Measurements from ENCODE around the gene RABL3.
A peak's percentile ranks its signal among the peaks of the same experiment; 100 is the strongest.
"Not testable (repeated sequence)": the region's sequence is repeated elsewhere in the genome, so short reads cannot be mapped to it uniquely, and the experiment has no call there.

The RABL3 gene, protein sequence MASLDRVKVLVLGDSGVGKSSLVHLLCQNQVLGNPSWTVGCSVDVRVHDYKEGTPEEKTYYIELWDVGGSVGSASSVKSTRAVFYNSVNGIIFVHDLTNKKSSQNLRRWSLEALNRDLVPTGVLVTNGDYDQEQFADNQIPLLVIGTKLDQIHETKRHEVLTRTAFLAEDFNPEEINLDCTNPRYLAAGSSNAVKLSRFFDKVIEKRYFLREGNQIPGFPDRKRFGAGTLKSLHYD

DNA sequence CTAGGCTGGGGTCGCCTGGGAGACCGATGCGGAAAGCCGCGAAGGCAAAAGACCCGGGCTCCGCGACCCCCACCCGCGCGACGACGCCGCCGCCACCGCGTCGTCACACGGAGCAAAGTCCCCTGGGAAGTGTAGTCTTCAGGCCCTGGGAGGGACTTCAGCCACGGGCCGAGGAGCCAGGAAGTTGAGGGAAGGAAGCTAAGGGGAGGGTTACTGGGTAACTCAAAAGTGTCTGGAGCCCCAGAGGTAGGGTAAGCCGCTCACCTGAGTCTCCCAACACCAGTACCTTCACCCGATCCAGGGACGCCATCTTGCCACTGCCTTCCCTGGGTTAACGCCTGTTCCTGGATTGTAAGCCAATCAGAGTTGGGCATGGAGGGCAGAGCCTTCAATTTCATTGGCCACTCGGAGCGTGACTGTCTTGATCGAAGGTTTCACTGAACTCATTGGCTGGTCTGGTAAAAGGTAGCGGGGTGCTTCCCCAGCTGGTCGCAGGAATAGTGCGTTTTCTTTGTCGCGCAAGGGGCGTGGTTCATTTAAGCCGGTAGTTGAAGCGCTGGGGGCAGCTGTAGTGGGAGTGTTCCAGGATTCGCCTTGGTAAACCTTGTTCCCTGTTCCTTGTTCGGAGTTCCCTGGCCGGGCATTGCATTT, at the start of gene RABL3, which contains the start of gene GTF2E1:
Gene RABL3, minus strand, starts transcription at position 319 of the 651 bp plus-strand sequence. Its CDS starts 9 bp downstream, at position 310.
Gene GTF2E1, plus strand, starts transcription at position 547 of the 651 bp plus-strand sequence. CDS start 7,809 bp downstream, outside the sequence.
- DNase-seq: peak; percentile 98

DNA sequence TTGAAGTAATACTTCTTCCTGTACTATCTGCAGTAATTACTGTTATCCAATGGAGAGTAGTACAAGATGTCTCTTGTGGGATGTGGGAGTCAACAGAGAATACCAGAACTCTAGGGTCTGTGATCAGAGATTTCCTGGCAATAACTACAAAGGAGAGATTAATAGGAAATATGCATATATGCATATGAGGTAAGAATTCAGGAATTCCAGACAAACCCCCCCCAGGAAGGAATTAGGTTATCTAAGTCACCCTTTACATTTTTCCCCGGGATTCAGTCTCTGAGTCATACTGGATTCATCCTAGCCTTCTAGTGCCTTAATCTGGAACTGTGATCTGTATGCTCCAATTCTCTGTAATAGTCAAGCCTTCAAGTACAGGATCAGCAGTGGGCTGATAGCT, 49.6 kb upstream of the RABL3 start:
- no peak for DNase-seq

DNA sequence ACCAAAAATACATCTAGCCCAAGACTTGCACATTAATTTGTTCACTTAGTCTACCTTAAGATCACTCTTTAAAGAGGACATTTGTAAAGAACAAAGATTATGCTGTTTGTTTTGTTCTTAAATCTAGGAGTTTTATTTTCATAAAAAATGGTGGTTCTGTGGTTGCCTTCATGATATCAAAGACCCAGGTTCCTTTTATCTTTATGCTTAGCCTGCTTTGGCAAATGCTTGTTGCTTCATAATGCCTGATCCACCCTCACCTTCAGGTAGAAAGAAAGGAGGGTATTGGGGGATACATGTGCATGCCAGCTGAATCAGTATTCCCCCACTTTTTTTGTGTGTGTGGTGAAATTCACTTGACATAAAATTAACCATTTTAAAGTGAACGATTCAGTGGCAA, 48.7 kb upstream of the RABL3 start:
- DNase-seq: no peak

GRCh38 chr3:120785832-120786231, 43.5 kb upstream of the RABL3 start:
- not testable (repeated sequence) for DNase-seq

GRCh38 chr3:120780977-120781376, 38.7 kb upstream of the RABL3 start:
- no peak for DNase-seq

- no peak for DNase-seq
Observed at GRCh38 chr3:120778776-120779175, 36.5 kb upstream of the RABL3 start.

- DNase-seq: no peak
Observed at GRCh38 chr3:120775411-120775810, 33.1 kb upstream of the RABL3 start.

DNA sequence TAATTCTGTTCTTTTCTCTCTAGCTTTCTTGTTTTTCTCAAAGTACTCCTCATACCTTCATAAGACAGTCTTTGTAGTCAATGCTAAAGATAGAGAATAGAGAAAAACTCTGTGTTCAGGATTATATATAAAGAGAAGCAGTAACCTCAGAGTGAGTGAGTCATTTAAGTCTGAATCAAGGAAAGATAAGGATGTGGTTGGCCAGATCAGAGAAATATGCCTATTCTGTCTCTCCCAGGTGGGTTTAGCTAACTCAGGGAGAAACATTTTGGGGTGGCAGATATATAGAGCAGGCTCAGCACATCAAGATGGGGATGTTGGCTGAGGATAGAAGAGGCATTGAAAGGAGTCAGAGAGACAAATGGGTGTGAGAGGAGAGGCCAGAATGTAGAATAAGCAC, 31.6 kb upstream of the RABL3 start:
- DNase-seq: no peak

DNA sequence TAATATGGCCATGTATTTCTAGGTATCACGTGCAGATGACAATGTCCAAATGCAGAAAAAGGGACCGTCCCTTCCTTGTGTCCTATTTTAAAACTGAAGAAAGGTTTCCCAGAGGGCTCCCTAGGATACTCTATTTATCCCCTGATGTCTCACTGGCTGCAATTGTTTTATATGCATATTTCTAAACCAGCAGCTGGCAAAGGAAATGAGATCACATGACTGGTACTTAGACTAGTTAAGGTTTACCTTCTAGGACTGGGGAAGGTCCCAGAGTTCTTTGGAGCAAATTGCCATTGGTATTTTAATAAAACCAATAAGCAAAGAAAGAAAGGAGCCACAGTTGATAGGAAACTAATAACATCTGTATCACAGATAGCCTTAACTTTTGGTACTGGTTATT, 29.8 kb upstream of the RABL3 start:
- DNase-seq: no peak

GRCh38 chr3:120770891-120771290, 28.6 kb upstream of the RABL3 start:
- no peak for DNase-seq

DNA sequence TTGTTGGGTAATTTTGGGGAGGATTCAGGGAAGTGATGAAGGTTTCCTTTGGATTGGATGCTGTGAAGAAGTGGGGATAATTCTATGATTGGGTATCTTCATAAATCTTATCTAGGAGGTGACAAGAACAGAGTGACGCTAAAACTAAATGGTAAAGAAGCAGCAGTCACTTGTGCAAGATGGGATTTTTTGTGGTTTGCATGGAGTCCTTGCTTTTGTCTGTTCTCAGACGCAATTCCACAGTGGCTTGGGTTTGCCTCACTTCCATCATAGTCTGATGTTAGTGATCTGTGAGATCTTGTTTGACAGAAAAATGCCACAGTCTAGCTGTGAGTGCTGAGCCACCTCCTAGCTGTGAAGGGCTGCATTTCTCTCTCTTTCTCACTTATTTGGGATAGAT, 27.1 kb upstream of the RABL3 start:
- no peak for DNase-seq

DNA sequence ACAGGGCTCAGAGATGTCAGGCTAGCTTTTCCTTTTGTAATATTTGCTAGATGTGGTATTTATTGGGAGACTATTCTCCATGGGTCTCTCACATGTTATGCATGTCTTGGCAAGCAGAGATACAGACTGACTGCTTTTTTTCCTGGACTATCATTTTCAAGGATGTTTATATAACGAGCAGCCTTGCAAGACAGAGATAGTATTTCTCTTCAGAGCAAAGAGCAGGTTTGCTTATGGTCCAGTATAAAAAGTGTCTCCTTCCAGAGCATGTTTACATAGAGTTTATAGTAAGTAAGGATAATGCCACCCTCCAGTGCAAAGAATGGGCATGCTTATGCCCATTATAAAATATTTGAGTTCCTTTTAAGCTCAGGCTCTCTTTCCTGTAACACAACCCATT, 24.8 kb upstream of the RABL3 start:
- no peak for DNase-seq

DNA sequence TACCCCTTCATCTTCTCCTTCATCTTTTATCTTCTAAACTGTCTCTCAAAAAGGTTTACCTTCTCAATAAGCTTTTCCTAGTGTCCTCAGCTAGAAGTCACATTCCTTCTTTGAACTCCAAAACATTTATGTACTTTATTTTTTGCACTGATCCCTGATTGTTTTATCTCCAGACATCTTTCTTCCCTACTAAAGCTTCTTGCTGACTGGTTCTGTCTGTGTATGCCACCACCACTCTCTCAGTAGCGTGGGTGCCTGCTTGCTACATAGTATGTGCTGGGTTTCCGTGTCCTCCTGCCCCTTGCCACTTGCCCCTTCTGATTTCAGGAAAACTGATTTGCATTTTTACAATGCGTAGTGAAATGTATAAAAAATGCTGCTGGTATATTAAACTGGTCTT, 24.3 kb upstream of the RABL3 start:
- no peak for DNase-seq

DNA sequence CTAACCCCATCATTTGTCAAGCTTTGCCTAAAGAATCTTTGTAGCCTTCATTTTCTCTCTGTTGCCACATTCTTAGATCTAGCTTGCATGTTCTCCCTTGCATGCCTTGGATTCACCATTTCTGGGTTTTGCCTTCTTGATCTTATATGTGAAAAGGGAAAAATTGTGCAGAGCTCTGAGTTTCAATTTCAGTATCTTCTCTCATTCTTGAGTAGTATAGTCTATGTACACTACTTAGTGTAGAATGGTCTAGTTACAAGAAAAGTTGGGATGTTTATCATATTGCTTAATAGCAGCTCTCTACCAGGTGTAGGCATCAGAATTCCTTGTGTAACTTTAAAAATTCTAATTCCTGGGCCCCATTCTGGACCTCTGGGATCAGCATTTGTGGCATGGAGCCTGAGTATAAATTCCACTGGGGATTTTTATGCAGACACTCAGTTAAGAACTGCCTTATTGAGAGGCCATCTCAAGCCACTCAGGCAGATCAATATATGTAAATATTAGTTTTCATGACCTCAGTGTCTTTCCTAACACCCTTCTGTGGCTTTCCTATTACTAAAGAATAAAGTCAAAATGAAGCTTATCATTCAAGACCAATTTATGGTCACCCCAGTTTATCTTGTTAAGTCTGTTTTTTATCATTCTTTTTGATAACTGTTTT, 23.6 kb upstream of the RABL3 start:
- no peak for DNase-seq

GRCh38 chr3:120764206-120764605, 21.9 kb upstream of the RABL3 start:
- DNase-seq: no peak

DNA sequence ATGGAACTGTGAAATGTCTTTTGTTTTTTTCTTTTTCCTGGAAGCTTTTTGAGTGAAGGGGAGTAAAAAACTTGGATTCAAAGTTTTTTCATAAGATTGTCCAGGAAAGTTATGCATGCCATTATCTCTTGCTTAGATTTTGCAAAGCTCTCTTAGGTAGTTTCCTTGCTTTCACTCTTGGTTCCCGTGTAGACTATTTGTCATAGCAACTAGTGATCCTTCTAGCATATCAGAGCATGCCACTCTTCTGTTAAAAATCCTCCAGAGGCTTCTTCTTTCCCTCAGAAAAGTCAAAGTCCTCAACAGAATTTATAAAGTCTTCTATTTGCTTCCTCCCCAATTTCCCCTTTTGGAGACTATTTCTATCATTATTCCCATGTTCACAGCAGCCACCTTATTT, 21.3 kb upstream of the RABL3 start:
- no peak for DNase-seq

DNA sequence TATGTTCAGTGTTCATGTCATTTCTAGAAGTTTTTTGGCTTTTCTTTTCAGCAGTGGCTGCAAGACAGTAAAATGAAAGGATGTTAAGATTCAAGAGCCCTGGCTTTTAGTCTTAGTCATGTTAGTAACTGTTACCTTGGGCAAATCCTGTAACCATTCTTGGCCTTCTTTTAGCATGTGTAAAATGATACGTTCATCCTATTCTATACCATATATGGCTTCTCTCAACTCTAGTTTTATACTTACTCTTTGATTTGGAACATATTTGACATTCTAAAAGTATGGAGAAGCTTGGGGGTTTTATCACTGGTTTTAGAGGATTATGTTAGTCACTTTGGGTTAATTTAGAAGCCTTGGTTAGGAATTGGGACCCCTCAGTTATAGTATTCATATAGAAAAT, 20.3 kb upstream of the RABL3 start:
- DNase-seq: no peak

GRCh38 chr3:120758551-120758950, 16.2 kb upstream of the RABL3 start:
- DNase-seq: not testable (repeated sequence)

DNA sequence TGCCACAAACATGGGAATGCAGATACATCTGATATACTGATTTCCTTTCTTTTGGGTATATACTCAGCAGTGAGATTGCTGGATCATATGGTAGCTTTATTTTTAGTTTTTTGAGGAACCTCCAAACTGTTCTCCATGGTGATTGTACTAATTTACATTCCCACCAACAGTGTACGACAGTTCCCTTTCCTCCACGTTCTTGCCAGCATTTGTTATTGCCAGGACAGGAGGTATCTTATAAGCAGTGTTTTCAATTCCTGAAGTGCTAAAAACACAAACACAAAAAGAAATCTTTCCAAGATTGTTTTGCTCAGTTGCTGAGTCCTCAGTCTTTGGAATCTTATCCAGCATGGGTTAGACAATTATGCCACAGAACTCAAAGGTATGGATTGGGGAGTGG, 13.7 kb upstream of the RABL3 start:
- no peak for DNase-seq

DNA sequence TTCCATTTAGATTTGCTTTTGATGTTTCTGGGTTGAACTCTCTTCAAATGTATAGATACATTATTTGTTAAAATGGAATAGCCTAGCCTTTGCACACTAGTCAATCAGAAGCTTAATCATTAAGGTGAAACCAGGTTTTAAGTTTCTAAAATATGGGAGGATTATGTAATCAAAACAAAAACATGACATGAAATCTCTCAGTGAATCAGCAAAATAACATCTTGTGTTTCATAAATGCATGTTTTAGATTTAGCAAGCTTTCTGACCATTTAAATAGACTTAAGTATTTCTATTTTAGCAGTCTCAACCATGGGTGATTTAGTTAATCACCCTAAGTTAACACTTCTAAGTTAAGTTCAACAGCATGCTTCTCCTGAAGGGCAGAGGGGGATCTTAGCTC, 11.5 kb upstream of the RABL3 start:
- no peak for DNase-seq

GRCh38 chr3:120752865-120753264, 10.5 kb upstream of the RABL3 start:
- DNase-seq: no peak

DNA sequence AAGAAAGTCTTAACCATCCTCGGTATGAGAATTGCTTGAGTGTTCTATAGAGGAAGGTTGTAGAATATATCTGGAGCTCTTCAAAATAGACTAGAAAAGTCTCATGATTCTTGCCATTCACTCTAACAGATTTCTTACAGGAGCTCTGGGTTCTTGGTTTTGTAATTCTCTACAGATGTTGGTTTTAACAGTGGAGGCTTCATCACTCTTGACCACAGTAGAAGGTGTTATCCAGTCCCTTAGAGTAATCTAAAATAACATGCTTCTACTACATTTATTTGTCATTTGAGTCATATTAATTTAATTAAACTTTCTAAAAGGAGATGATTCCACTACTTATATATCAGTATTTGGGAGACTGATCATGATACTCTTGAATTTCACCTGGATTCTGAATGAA, 9.9 kb upstream of the RABL3 start:
- no peak for DNase-seq

- DNase-seq: no peak
Observed at GRCh38 chr3:120749843-120750242, 7.5 kb upstream of the RABL3 start.

- no peak for DNase-seq
Observed at GRCh38 chr3:120745466-120745865, 3.1 kb upstream of the RABL3 start.

All from SHP77 treated with DMSO at 0.1 percent for 48 hours (cell line).